Esophagus muscularis mucosa (tissue), 4 donors: Measurements from ENCODE around the gene ITPRID1.

Experiments
- EP300 ChIP-seq: sonication (generic); formaldehyde crosslinking; IDR thresholded peaks from one replicate; pipeline ENCODE4 v1.6.1; 2017; ENCODE audit warnings: antibody characterized with exemption
- POLR2A ChIP-seq: fragments of 450-650 bp; IDR thresholded peaks from one replicate; pipeline ENCODE4 v1.6.1; 2017; ENCODE audit warnings: antibody characterized with exemption, moderate library complexity, mild to moderate bottlenecking, low read depth
- POLR2AphosphoS5 ChIP-seq, 2 donors: sonication (generic); formaldehyde crosslinking; IDR thresholded peaks; one replicate each; pipeline ENCODE4 v1.6.1; 2017; ENCODE audit warnings: antibody characterized with exemption in 2 of 2
- TF ChIP-seq, protein P1 (sequence below), 3 experiments: fragments of 200-600 bp in 2 of 3; fragments of 450-650 bp in 1 of 3; sonication (generic) in 2 of 3; IDR thresholded peaks; one replicate each; pipeline ENCODE4 v1.5.1; 2017 to 2019; ENCODE audit warnings: antibody characterized with exemption in 3 of 3, mild to moderate bottlenecking in 2 of 3, moderate library complexity in 1 of 3

DNA sequence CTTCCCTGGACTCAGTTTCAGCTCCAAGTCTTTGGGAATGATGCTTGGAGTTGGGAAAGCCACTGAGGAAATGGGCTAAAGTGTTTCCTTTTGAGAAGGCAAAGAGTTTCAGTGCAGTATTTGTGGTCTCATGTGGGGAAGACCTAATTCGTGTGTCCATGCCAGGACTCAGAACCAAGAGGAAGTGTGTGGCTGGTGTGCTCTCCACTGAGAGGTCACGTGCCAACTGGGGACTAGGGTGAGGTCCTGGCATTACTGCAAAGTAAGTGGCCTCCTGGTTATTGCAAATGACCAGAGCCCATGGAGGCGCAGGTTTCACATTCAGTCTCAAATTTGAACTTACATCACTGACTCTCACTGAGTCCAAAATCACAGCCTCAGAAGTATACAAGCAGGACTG is 48.6 kb upstream of the ITPRID1 start:
- TF ChIP-seq, protein P1, sequence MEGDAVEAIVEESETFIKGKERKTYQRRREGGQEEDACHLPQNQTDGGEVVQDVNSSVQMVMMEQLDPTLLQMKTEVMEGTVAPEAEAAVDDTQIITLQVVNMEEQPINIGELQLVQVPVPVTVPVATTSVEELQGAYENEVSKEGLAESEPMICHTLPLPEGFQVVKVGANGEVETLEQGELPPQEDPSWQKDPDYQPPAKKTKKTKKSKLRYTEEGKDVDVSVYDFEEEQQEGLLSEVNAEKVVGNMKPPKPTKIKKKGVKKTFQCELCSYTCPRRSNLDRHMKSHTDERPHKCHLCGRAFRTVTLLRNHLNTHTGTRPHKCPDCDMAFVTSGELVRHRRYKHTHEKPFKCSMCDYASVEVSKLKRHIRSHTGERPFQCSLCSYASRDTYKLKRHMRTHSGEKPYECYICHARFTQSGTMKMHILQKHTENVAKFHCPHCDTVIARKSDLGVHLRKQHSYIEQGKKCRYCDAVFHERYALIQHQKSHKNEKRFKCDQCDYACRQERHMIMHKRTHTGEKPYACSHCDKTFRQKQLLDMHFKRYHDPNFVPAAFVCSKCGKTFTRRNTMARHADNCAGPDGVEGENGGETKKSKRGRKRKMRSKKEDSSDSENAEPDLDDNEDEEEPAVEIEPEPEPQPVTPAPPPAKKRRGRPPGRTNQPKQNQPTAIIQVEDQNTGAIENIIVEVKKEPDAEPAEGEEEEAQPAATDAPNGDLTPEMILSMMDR (IDR thresholded peaks at IDR 0.05) = no peak
- TF ChIP-seq POLR2A (no peak), EP300 (no peak), POLR2AphosphoS5 (IDR thresholded peaks at IDR 0.05) (no peak)
